Midbrain (tissue), 1 donor: ENCODE results near the gene DPEP1.
"Not testable (repeated sequence)": the region's sequence is repeated elsewhere in the genome, so short reads cannot be mapped to it uniquely, and the experiment has no call there.

Experiments
- DNase-seq: peaks from one replicate; lab custom pipeline; 2025; lab: John Stamatoyannopoulos, UW

DPEP1 gene

DNA sequence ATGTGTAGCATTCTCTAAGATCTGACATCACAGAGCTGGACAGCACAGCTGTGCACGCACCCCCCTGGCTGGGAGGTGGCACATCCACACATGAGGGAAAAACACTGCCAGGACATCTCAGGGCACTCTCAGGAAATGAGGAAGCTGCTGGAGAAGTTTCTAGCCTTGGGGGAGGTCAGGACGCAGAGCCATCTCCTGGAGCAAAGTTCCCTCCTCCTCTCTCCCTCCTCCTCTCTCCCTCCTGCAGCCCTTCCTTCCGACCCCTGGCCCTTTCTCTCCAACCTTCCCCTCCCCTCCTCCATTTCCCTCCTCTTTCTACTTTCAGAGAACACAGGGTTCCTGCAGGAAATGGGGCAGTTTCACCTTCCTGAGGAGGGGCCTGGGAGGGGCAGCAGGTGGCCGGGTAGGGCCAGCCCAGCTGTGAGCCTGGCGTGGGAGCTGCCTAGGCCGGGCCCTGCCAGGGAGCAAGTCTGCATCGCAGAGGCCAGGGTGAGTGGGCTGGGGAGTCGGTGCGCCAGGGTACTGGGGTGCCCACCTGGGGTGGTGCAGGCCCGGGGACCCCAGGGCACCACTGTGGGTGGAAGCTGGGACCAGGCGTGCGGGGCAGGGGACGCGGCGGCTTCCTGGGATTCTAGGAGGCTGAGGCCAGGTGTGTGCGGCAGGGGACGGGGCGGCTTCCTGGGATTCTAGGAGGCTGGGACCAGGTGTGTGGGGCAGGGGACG lies at the start of gene DPEP1:
DPEP1 (plus strand) TSS at position 412 of the 723 bp plus-strand sequence. CDS start 16,769 bp downstream, outside the sequence.
- DNase-seq, result no peak

DNA sequence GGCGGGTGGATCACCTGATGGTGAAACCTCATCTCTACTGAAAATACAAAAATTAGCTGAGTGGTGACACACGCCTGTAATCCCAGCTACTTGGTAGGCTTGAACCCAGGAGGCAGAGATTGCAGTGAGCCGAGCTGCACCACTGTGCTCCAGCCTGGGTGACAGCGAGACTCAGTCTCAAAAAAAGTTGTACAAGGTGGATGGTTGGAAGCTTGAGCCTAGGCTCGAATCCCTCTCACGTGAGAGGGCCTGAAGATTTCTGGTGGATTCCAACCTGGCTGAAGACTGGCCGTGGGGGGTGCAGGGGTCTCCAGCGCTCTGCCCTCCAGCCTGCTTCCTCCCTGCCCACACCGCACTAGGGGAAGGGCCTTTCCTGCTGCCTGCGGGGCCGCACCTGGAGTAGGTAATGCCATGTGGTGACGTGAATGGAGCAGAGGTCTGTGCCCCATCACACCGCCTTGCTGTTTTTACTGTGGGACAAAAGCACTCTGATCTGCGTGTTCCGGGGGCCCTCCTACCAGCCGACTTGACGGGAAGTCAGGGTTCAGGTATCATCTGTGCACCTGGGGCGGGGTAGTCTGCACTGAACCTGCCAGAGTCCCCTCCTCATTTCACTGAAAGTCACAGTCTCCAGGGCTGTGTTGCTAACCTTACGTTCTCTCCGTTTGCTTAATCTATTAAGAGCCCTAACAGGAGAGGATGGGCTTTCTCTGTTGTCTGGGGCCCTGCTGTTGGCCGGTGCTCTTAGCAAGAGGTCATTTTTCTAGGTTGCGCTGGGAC lies 48.8 kb upstream of the DPEP1 start:
- no peak for DNase-seq

DNA sequence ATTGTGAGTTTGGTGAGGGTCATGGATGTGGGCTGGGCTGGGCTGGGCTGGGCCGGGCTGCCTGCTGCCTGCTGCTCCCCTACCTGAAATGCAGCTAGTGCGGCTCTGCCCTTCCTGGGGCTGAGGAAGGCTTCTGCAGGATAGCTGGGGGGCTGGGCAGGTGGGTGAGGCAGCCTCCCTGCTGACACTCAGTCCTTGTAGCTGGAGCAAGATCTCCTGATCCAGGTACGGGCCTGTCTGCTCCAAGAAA lies 48.3 kb upstream of the DPEP1 start:
- no peak for DNase-seq

DNA sequence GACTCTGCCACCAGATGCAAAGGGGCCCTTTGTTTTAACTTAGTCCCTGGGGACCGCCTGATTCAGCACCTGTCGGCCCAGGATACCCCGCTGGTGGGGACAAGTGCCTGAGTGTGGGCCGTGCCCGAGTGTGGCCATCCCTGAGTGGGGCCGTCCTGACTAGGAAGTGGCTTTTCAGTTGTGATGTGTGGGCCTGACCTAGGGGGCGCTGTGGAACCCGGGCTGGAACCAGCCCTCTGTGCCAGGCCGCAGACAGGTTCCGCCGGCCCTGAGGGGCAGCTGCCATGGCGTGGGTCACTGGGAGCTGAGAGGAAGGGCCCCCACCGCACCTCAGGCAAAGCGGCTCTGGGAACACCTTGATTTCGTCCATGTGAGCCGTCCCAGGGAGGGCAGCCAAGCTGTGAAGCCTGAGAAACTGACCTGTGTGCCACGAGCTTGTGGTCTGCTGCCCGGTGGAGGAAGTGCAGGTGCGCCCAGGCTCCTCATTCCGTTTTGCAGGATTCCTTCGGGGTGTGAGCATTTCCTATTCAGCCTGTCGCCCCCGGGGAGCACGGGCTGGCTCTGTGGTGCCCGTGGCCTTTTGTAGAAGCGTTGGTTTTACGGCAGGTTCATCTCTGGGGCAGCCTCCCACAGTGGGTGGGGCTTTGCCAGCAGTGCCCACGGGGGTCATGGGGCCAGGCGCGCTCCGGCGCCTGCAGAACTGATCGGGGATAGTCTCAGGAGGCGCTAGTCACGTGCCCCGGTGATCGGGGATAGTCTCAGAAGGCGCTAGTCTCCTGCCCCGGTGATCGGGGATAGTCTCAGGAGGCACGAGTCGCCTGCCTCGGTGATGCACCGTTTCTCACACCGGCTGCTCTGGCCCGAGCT lies 47.7 kb upstream of the DPEP1 start:
- no peak for DNase-seq

DNA sequence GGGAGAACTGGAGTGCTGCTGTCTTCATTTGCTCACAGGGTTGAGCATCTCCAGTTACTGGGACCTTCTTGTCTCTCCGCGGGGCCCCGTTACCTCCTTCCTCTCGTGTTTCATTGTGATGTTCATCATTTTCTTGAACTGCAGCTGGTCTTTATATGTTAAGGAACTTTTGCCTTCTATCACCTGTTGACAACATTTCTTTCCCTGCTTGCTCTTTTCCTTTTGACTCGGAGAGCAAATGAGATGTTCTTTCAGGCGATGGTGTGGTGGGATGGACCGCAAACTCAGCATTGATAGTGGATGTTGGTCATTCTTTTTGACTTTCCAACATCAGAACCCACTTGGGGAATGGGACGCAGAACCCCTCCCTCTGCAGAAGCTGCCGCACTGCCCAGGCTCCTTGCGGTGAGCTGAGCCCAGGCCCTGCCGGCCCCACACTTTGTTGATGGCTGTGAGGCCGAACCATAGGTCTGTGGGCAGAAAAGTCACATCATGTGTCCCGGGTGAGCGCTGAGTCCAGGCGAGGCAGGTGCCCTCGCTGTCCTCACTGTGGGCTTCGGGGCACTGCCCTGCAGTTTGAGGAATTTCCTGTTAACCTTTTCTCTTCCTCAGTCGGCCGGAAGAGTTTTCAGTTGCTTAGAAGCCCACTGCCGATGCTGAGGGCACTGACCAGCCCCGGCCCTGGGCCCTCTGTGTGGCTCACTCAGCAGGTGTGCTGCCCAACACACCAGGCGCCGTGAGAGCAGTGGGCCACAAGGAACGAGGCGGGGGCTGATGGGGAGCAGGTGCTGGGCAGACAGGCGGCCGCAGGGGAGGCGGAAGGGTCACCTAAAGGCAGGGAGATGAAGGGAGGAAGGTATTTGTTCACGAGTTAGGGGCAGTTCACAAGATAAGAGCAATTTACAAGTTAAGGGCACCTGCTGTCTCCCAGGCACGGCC lies 45.5 kb upstream of the DPEP1 start:
- no peak for DNase-seq

DNA sequence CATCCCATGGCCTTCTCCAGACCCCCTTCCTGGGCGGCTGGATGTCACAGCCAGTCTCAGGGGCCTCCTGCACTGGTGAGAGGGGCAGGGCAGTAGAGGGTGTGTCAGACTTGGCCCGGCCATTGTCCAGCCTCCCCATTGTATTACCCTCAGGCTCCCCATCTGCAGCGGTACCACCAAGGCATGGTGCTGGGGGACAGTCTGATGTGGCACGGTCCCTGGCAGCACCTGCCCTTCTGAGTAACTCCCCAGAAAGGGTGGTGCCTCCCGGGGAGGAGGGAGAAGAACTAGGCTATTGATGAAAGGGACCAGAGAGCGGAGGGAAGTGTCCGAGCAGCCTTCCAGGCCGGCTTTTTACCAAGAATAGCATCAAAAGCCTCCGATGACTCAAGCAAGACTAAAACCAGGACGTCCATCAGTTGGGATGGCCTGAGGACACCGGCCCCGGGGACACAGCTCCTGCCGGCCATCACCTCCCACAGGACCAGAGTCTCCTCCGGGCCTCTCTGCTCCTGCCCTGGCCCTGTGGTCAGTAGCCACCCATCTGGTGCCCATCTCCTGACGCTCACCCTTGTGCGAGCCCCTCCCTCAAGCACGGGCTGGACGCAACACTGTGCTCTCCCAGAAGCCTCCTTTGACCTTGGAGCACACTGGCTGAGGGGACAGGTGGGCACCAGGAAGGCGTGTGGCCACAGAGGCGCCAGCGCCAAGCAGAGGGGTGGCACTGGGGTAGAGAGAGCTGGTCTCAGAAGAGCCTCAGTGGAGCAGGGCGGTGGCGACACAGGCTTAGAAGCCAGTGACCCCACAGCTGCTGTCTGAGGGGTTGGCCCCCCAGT lies 43.7 kb upstream of the DPEP1 start:
- DNase-seq, result no peak

DNA sequence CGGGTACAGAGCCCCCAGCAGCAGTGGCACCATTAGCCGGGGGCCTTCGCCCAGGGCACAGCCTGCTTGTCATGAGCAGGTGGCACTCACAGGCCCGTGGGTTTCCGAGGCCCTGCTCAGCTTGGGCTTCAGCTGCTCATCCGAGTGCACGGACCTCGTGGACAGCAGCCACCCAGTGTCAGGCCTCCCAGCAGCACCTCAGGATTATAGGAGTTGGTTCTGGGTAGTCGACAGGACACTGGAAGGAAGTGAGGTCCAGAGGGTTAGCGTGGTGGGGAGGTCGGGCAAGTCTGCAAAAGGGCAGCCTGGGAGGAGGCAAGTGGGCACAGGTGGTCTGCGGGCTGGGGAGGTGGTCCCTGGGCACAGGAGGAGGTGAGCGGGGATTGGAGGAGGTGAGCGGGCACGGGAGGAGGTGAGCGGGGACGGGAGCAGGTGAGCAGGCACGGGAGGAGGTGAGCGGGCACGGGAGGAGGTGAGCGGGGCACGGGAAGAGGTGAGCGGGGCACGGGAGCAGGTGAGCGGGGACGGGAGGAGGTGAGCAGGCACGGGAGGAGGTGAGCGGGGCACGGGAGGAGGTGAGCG lies 43.0 kb upstream of the DPEP1 start:
- no peak for DNase-seq

DNA sequence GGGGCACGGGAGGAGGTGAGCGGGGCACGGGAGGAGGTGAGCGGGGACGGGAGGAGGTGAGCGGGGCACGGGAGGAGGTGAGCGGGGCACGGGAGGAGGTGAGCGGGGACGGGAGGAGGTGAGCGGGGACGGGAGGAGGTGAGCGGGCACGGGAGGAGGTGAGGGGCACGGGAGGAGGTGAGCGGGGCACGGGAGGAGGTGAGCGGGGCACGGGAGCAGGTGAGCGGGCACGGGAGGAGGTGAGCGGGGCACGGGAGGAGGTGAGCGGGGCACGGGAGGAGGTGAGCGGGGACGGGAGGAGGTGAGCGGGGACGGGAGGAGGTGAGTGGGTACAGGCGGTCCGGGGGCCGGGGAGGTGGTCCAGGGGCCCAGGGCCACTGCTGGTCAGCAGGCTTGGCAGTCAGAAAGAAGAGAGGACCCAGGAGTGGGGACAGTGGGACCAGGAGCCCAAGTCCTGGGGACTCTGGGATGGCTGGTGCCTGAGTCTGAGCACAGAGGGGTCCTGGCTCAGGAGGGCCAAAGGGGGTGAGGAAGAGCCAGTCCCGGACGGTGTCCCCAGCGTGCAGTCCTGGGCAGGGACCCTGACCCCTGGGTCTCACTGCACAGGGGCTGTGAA lies 42.4 kb upstream of the DPEP1 start:
- not testable (repeated sequence) for DNase-seq

DNA sequence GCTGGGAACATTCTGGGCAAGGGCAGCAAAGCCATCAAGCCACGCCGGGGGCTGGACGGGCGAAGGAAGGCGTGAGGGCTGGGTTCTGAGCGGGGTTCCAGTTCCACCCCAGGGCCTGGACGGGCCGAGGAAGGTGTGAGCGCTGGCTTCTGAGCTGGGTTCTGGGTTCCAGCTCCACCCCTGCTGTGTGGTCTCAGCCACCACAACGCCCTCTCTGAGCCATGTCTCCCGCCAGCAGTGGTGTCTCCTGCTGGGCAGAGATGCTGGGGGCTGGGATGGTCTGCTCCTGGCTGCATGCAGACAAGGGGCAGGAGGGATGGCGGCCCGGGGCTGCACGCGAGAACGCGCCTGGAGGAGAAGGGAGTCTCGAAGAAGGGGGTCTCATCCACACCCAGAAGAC lies 41.8 kb upstream of the DPEP1 start:
- no peak for DNase-seq

DNA sequence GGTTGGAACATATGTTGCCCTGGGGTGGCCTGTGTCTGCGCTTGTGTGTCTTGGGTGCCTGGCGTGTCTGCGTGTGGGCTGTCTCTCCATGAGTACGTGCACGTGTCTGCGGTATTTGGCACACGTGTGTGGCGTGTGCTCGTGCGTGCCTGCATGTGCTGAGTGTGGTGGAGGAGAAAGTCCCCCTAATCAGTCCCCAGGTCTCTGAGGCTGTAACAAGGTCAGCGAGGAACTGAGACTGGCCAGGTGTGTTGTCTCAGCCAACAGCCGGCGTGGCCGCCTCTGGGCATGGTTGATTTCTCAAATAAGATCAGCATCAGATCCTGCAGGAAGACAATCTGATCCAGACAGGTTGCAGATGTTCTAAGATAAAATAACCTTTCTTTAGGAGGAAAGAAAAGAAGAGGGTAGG lies 41.4 kb upstream of the DPEP1 start:
- DNase-seq, result no peak

DNA sequence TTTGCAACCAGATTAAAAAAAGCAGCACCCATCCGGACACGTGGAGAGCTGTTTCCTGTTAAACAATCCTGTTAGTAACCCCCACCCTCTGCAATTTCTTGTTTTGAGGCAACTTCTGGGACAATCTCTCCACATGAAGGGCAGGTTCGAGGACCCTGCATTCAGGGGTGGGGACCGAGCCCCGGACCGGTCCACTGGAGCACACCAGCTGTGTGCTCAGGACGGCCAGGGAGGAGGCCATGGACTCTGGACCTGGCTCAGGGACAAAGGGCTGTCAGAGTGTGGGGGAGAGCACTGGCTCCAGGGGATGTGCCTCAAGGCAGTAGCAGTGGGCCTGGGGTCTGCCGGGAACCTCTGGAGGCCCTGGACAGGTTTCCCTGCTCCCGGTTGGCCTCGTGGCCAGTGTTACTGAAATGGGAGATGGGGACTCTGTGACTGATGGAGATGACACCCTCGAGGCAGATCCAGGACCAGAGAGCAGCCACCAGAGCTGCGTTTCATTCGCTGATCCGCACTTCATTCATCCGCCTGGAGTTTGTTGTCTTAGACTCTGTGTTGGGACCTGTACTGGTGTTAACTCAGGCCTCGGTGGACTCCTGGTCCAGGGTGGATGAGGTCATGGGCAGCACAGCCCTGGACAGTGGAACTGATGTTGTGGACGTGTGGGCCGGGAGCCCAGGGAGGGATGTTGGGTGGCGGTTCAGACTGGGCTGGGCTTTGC lies 40.8 kb upstream of the DPEP1 start:
- no peak for DNase-seq

DNA sequence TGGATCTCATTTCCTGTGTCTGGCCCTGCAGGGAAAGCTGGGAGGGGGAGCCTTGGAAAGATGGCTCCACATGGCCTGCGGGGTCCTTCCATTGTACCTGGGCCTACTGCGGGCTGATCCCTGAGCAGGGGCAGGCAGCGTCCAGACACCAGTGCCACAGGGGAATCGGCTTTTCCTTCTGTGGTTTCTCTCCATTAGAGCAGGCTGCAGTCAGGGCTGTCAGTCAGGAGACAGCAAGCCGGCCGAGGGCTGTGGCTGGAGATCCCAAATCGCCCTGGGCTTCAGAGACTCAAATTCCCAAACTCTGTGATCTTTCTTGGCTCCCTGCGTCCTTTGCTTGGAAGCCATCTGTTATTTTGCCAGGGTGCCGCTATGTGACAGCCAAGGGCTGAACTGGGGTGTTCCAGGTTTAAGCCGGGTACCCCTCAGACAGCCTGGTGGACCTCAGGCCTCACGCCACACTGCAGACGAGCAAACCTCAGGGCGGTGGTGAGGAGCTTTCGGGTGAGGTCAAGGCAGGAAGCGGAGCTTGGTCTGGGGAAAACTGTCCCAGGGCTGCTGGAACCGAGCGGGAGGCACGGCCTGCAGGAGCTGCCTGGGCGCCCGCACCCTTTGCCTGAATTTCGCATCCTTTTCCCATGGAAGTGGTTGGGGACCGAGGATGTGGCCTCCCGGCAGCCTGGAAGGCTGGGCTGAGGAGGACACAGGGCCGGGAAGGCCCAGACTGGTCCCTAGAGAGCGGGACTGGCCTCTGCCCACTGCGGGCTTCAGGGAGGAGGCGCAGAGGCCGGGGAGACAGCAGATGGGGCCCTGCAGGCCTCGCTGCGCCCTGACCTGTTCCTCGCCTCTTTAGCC lies 39.4 kb upstream of the DPEP1 start:
- DNase-seq, result no peak

DNA sequence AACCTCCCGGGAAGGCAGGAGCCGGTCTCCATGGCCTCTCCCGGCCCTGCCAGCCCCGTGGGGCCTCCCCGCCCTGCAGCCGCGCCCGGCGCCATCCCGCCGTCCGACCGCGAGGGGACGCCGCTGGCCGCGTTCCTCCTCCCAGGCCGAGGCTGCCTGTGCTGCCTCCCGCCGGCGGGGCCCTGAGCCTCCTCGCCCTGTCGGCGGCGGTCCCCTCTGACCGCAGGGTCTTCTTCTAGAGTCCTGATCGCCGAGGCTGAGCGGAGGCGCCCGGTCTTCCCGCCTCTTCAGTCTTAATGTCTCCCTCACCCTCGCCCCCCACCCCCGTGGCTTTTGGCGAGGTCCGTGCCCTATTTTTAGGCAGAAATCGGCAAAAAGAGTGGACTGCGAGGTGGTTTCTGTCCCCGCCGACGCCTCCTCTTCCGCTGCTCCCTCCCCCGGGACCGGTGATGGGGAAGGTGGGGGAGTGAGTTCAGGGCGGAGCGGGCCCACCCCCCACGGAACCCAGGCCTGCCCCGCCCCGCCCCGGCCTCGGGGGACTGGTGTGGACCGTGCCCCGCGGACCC lies 38.7 kb upstream of the DPEP1 start:
- DNase-seq, result no peak

DNA sequence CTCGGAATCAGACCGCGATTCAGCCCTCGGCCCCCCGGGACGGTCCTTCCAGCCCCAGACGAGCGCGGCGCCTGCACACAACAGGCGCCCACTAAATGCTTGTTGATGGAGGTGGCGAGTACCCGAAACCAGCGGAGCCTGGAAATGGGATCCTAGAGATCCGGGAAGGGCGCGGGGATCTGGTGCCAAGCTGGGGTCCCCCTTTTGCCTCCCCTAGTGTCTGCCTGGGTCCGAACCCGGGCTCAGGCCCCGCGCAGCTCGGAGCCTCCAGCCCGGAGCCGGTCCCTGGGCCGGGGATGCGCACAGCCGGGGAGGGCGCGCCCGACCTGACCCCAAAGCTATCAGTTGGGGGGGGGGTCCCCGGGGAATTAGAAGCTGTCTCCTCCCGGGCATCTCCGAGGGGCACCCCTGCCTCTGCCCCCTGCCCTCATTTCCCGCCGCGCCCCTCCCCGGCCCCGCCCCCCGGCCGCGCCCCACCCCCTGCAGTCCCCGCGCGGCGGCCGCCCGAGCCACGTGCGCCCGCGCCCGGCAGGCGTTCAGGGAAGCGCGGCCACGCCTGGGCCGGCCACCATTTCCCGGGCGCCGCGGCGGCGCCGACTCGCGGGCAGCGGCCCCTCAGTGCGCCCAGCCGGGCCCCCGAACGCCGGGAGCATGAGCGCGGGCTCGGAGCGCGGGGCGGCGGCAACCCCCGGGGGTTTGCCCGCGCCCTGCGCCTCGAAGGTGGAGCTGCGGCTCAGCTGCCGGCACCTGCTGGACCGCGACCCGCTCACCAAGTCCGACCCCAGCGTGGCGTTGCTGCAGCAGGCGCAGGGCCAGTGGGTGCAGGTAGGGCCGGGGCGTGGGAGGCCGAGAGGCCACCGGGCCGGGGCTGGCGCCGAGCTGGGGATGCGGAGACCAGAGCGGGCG lies 37.9 kb upstream of the DPEP1 start, which contains the start of gene CPNE7:
CPNE7 (plus strand) TSS at position 512 of the 906 bp plus-strand sequence; CDS start at position 652, 140 bp downstream.
- no peak for DNase-seq

DNA sequence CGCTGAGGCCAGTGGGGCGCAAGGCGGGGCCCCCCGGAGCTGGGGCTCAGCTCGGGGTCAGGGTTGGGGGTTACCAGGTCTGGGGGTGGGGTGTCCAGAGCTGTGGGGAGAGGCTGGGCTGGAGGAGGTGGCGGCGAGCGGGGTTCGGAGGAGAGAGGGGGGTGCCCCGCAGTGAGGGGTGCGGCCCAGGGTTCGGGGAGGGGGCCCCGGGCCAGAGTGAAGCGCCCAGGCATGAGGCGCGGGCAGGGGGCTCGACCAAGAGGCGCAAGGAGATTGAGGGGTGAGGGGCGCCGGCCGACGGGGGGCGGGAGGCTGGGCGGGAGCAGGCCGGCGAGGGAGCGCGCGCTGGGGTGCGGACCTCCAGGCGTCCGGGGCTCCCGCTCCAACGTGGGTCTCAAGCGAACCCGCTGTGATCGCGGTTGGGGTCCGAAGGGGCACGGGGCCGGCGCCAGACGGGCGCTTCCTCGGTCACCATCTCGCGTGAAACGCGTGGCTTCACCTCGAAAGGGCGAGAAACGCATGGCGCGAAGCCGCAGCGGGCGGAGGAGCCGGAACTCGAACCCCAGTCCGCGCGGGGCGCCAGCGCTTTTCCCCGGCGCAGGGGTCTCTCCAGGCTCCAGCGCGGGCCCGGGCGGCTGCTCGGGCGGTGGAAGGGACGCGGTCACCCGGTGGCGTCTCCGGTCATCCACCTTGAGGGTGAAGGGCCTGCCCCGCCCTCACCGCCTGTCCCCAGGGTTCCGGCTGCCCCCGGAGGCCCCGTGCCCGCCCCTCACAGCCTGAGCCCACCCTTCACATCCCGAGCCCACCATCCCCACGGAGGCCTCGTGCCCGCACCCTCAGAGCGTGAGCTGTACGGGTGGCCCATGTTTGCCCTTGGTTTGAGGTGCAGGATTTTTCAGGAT lies 37.0 kb upstream of the DPEP1 start:
- DNase-seq, result no peak
